CD4-positive, CD25-positive, alpha-beta regulatory T cell (primary cell): ENCODE results near the gene TMPRSS12. TPM values are rescaled to one million over a fixed set of nuclear protein-coding genes. Genes with fewer than 3 reads are reported as not detected.
"Not testable (repeated sequence)": the region's sequence is repeated elsewhere in the genome, so short reads cannot be mapped to it uniquely, and the experiment has no call there.

Experiments used
- ATAC-seq, 2 donors: fragments of 150-1000 bp; cut with Tn5 transposase; one replicate each; pipeline ENCODE4 v1.10.0; 2021; ENCODE audit warnings: low read depth in 2 of 2, moderate number of reproducible peaks in 2 of 2, moderate library complexity in 1 of 2
- DNase-seq, 3 donors: peaks; one replicate each; pipeline versions ENCODE4 v3.0.0 to v3.0.0-alpha.2; 2012 to 2022; ENCODE audit warnings: mixed read lengths in 1 of 3
- H3K27ac ChIP-seq: one replicate; pipeline ENCODE4 v1.7.0; 2013; ENCODE audit warnings: mild to moderate bottlenecking, low read length; ENCODE audit not compliant: insufficient read depth, poor library complexity, severe bottlenecking
- H3K27me3 ChIP-seq: one replicate; pipeline ENCODE4 v1.7.0; 2013; ENCODE audit warnings: low read length; ENCODE audit not compliant: control insufficient read depth, insufficient read depth
- H3K36me3 ChIP-seq: one replicate; pipeline ENCODE4 v1.7.0; 2013; ENCODE audit warnings: mild to moderate bottlenecking, low read length, moderate library complexity; ENCODE audit not compliant: control insufficient read depth, insufficient read depth
- H3K4me1 ChIP-seq: 2 replicates; pipeline ENCODE4 v1.7.0; 2013; ENCODE audit warnings: mild to moderate bottlenecking, low read length; ENCODE audit not compliant: insufficient read depth, control insufficient read depth, poor library complexity, severe bottlenecking
- H3K4me3 ChIP-seq: one replicate; pipeline ENCODE4 v1.7.0; 2013; ENCODE audit warnings: low read depth, mild to moderate bottlenecking, low read length, moderate library complexity
- H3K9me3 ChIP-seq, 2 experiments: 1 replicate in 1 of 2; 2 replicates in 1 of 2; pipeline ENCODE4 v1.7.0; 2013; ENCODE audit warnings: low read length in 2 of 2, mild to moderate bottlenecking in 1 of 2, moderate library complexity in 1 of 2; ENCODE audit not compliant: control insufficient read depth in 2 of 2
- H3K27ac Mint-ChIP-seq, 3 donors: one replicate each; pipeline ENCODE4 v1.8.0; 2020 to 2022; ENCODE audit warnings: mild to moderate bottlenecking in 3 of 3, mixed read lengths in 3 of 3, moderate library complexity in 2 of 3
- H3K27me3 Mint-ChIP-seq: one replicate; pipeline ENCODE4 v1.8.0; 2022; ENCODE audit warnings: mild to moderate bottlenecking, mixed read lengths
- H3K36me3 Mint-ChIP-seq: one replicate; pipeline ENCODE4 v1.8.0; 2020; ENCODE audit warnings: mixed read lengths
- H3K4me1 Mint-ChIP-seq, 4 donors: one replicate each; pipeline ENCODE4 v1.8.0; 2020 to 2022; ENCODE audit warnings: mixed read lengths in 4 of 4, mild to moderate bottlenecking in 1 of 4
- H3K4me3 Mint-ChIP-seq, 4 donors: one replicate each; pipeline ENCODE4 v1.8.0; 2020 to 2022; ENCODE audit warnings: mild to moderate bottlenecking in 4 of 4, mixed read lengths in 4 of 4, moderate library complexity in 3 of 4
- H3K9me3 Mint-ChIP-seq, 7 donors: one replicate each; pipeline ENCODE4 v1.8.0; 2020 to 2022; ENCODE audit warnings: mixed read lengths in 7 of 7, mild to moderate bottlenecking in 3 of 7, moderate library complexity in 2 of 7
- polyA plus RNA-seq, 4 donors: library from polyadenylated mRNA; unstranded; fragments of 300-500 nt; fragmentation: Illumina TruSeq; gene quantifications; one replicate each; pipeline ENCODE4 v1.2.3, GENCODE V29; 2021
- total RNA-seq: library from RNA; stranded (reverse); gene quantifications from one replicate; pipeline ENCODE4 v1.2.3, GENCODE V29; 2022

The TMPRSS12 gene
- total and polyA plus RNA-seq, 5 donors from 2014 or later, result not detected

DNA sequence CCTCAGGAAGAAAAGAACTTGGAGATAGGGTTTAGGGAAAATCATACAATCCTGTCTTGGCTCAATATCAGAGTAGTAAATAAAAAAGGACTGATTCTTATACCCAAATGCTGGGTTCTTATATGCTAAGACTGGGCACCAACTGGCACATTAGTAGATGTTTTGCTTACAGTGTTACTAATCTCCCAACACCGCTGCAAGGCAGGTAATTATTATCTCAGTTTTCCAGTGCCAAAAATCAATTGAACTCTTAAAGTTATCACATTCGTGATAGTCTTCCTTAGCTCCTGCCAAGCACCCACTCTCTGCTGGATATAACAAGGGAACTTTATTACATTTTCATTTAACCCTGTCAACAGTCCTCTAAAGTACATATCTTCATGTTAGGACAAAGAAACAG is 84.6 kb downstream of the TMPRSS12 start:
- Mint-ChIP-seq H3K9me3 (peaks cover 0 to 1% (median 0%) of the 10 kb centered on the region in 7 donors), H3K4me3 (peak overlapping the region; percentile 87 to 98 (median 94)), H3K27ac (peak overlapping the region; percentile 6 to 80 (median 27)), H3K36me3 (peaks cover 12% of the 10 kb centered on the region), H3K27me3 (peaks cover 6% of the 10 kb centered on the region), H3K4me1 (peaks cover 12 to 68% (median 45%) of the 10 kb centered on the region in 4 donors)
- Histone ChIP-seq H3K27ac (no peak overlapping the region), H3K36me3 (no peaks in the 10 kb centered on the region), H3K4me3 (peak overlapping the region; percentile 93), H3K4me1 (peaks cover 24% of the 10 kb centered on the region), H3K27me3 (no peaks in the 10 kb centered on the region), H3K9me3 (no peaks in the 10 kb centered on the region)
- no peak for DNase-seq
- ATAC-seq, result no peak

DNA sequence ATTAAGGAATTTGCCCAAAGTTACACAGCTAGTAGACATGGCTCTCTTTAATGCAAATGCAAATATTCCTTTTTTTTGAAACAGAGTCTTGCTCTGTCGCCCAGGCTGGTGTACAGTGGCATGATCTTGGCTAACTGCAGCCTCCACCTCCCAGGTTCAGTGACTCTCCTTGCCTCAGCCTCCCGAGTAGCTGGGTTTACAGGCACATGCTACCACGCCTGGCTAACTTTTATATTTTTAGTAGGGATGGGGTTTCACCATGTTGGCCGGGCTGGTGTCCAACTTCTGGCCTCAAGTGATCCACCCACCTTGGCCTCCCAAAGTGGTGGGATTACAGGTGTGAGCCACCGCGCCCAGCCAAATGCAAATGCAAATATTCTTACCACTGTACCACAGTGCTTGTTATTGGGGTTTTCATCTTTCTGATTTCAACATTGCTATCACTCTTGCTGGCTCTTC is 85.1 kb downstream of the TMPRSS12 start:
- Mint-ChIP-seq H3K27ac (peak overlapping the region; percentile 27 to 69 (median 66)), H3K9me3 (peaks cover 0 to 1% (median 0%) of the 10 kb centered on the region in 7 donors), H3K27me3 (peaks cover 6% of the 10 kb centered on the region), H3K4me3 (peak overlapping the region; percentile 87 to 98 (median 94)), H3K36me3 (peaks cover 17% of the 10 kb centered on the region), H3K4me1 (peaks cover 12 to 70% (median 45%) of the 10 kb centered on the region in 4 donors)
- no peaks in the 10 kb centered on the region for H3K36me3 ChIP-seq
- H3K27me3 ChIP-seq, result no peaks in the 10 kb centered on the region
- no peaks in the 10 kb centered on the region for H3K9me3 ChIP-seq
- DNase-seq (no peak), ATAC-seq (no peak)
- H3K4me3 ChIP-seq, result peak overlapping the region; percentile 93
- H3K4me1 ChIP-seq, result peaks cover 24% of the 10 kb centered on the region
- no peak overlapping the region for H3K27ac ChIP-seq

DNA sequence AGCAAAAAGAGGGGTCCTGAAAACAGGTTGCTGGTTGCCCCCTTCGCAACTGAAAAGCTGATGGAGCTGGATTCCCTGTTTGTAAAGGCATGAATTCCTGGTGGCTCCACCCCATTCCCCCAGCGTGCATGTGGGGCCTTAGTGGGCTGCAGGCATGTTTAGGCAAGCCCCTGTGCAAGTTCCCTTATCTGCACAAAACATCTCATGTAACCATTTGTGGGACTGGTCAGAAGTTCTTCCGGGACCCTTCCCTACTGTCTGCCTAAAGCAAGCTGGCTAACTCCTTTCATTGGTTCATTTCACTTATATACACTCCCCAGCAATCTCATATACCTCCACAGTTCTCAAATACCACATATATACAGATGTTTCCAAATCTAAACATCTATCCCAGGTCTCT is 85.7 kb downstream of the TMPRSS12 start:
- peaks cover 18% of the 10 kb centered on the region for H3K36me3 Mint-ChIP-seq
- H3K36me3 ChIP-seq, result no peaks in the 10 kb centered on the region
- no peak for ATAC-seq
- peaks cover 6% of the 10 kb centered on the region for H3K27me3 Mint-ChIP-seq
- H3K4me1 Mint-ChIP-seq, result peaks cover 12 to 72% (median 44%) of the 10 kb centered on the region in 4 donors
- H3K4me1 ChIP-seq, result peaks cover 21% of the 10 kb centered on the region
- peak overlapping the region; percentile 87 to 98 (median 94) for H3K4me3 Mint-ChIP-seq
- H3K27ac ChIP-seq, result no peak overlapping the region
- peak overlapping the region; percentile 17 to 27 (median 21) for H3K27ac Mint-ChIP-seq
- no peaks in the 10 kb centered on the region for H3K9me3 ChIP-seq
- peaks cover 0 to 1% (median 0%) of the 10 kb centered on the region in 7 donors for H3K9me3 Mint-ChIP-seq
- H3K27me3 ChIP-seq, result no peaks in the 10 kb centered on the region
- peak overlapping the region; percentile 93 for H3K4me3 ChIP-seq
- no peak for DNase-seq

DNA sequence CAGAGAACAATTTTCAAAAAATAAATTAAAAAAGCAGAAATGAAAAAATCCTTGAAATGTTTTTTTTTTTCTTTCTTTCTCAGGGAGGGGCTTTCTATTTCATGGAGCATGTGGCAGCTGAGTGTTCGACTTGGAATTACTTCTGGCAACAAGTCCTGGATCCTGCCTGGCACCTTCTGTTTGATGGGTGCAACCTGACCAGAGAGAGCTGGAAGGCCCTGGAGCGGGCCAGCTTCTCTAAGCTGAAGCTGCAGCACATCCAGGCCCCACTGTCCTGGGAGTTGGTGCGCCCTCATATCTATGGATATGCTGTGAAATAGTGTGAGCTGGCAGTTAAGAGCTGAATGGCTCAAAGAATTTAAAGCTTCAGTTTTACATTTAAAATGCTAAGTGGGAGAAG is 87.1 kb downstream of the TMPRSS12 start:
- no peaks in the 10 kb centered on the region for H3K27me3 ChIP-seq
- peaks cover 8% of the 10 kb centered on the region for H3K4me1 ChIP-seq
- ATAC-seq (no peak), DNase-seq (no peak)
- Mint-ChIP-seq H3K27ac (peak overlapping the region in 1 of 3 donors; percentile 57), H3K9me3 (no peaks in the 10 kb centered on the region), H3K4me1 (peaks cover 12 to 65% (median 38%) of the 10 kb centered on the region in 4 donors), H3K36me3 (peaks cover 18% of the 10 kb centered on the region), H3K4me3 (peak overlapping the region in 2 of 4 donors; percentile 13 to 56), H3K27me3 (no peaks in the 10 kb centered on the region)
- H3K9me3 ChIP-seq, result no peaks in the 10 kb centered on the region
- H3K4me3 ChIP-seq, result no peak overlapping the region
- no peak overlapping the region for H3K27ac ChIP-seq
- H3K36me3 ChIP-seq, result no peaks in the 10 kb centered on the region

DNA sequence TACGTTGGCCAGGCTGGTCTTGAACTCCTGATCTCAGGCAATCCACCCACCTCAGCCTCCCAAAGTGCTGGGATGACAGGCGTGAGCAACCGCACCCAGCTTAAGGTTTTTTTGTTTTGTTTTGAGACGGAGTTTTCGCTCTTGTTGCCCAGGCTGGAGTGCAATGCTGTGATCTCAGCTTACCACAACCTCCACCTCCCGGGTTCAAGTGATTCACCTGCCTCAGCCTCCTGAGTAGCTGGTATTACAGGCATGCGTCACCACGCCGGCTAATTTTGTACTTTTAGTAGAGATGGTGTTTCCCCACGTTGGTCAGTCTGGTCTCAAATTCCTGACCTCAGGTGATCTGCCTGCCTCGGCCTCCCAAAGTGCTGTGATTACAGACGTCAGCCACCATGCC is 87.8 kb downstream of the TMPRSS12 start:
- not testable (repeated sequence) for ATAC-seq, H3K36me3 ChIP-seq, H3K9me3 ChIP-seq, H3K27ac ChIP-seq, H3K4me3 Mint-ChIP-seq, H3K27me3 Mint-ChIP-seq, H3K9me3 Mint-ChIP-seq, DNase-seq, H3K4me1 ChIP-seq, H3K27me3 ChIP-seq, H3K4me3 ChIP-seq
- peaks cover 12 to 62% (median 34%) of the 10 kb centered on the region in 4 donors for H3K4me1 Mint-ChIP-seq
- H3K36me3 Mint-ChIP-seq, result peaks cover 18% of the 10 kb centered on the region
- H3K27ac Mint-ChIP-seq, result peak overlapping the region in 1 of 3 donors; percentile 16

DNA sequence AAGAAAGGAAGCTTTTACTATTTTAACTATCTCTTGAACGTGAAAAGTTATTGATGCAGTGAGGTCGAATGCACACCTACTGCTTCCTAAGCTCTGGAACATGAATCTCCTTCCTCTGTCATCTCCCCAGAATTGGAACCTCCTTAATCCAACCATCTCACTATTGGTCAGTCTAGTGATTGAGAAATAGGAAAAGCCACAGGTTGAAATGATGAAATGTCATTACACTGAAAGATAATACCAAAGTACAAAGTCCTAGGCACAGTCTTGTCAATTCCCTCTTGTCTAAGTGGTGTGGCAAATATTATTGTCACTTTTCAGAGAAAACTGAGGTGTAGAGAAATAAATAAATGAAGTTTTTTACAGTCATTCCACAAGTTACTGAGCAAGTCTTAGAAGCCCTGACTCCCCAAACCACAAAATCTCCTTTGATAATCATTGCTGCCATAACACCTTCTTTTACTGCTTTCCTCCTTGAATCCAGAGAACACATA is 90.1 kb downstream of the TMPRSS12 start:
- Histone ChIP-seq H3K27ac (no peak overlapping the region), H3K9me3 (peaks cover 2 to 8% of the 10 kb centered on the region in 2 experiments), H3K4me1 (no peaks in the 10 kb centered on the region), H3K36me3 (peaks cover 2% of the 10 kb centered on the region), H3K4me3 (no peak overlapping the region), H3K27me3 (no peaks in the 10 kb centered on the region)
- Mint-ChIP-seq H3K27ac (no peak overlapping the region), H3K4me1 (peaks cover 9 to 43% (median 21%) of the 10 kb centered on the region in 4 donors), H3K4me3 (no peak overlapping the region), H3K27me3 (no peaks in the 10 kb centered on the region), H3K9me3 (peaks cover 0 to 4% (median 0%) of the 10 kb centered on the region in 7 donors), H3K36me3 (peaks cover 22% of the 10 kb centered on the region)
- ATAC-seq (no peak), DNase-seq (no peak)

DNA sequence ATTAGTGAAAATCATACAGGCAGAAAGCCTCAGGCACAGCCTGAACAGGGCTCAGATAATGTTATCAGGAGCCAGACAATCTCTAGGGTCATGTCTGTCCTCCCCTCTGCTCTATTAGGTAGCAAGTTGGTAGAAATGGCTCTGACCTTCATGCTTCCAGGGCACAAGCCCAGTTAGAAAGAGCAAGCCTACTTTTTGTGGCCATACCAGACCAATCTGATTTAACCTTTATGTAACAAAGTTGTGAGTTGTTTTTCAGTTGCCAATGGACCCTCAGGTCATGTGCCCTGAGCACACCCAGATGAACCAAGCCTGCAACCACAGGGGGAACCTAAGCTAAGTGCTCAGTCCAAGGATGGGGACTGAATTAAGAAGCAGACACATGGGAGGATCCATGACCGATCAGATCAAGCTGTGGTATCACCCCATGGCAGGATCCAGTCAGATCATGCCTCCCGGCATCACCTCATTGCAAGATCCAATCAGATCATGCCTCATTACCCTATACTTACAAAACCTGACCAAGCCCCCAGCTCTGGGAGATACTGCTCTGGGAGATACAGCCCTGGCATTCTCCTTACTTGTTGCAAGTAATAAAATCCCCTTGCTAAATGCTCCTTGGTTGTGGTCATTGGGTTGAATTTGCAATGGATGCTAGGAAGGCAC is 90.9 kb downstream of the TMPRSS12 start:
- Histone ChIP-seq H3K9me3 (peaks cover 2 to 8% of the 10 kb centered on the region in 2 experiments), H3K27ac (no peak overlapping the region), H3K27me3 (no peaks in the 10 kb centered on the region), H3K4me3 (no peak overlapping the region), H3K36me3 (peaks cover 2% of the 10 kb centered on the region), H3K4me1 (no peaks in the 10 kb centered on the region)
- Mint-ChIP-seq H3K36me3 (peaks cover 25% of the 10 kb centered on the region), H3K4me3 (no peak overlapping the region), H3K27me3 (no peaks in the 10 kb centered on the region), H3K27ac (peak overlapping the region in 1 of 3 donors; percentile 58), H3K9me3 (peaks cover 0 to 4% (median 0%) of the 10 kb centered on the region in 7 donors), H3K4me1 (peaks cover 6 to 35% (median 16%) of the 10 kb centered on the region in 4 donors)
- ATAC-seq (no peak), DNase-seq (no peak)
